Retinal pigment epithelial cell (primary cell): Measurements from ENCODE around the gene TESMIN.

Experiments
- DNase-seq: peaks from one replicate; pipeline ENCODE4 v3.0.0-alpha.2; 2010; ENCODE audit warnings: low read depth
- H3K4me3 ChIP-seq: 2 replicates; pipeline ENCODE4 v1.5.1; 2011; ENCODE audit warnings: mild to moderate bottlenecking, low read length, control low read depth, moderate library complexity
- CTCF ChIP-seq: conservative IDR thresholded peaks from 2 replicates; pipeline ENCODE4 v1.5.1; 2011; ENCODE audit warnings: low read depth, low read length, control low read depth, inconsistent platforms

The TESMIN gene

DNA sequence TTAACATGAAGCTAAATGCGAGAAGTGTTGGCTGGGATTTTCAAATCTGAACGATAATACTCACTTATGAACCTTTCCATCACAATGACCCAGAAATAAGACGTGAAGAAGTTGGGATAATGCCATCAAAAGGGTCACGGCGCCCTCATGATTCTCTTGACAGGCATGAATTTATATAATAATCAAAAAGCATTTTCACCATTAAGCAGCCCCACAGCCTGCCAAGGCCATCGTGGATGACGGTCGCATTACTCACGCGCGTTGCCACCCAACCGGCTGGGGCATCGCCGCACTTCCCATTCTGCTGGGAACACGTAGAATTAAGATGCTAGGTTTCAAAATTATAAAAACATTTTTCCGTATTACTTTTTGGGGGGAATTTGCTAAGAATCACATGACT is 85.9 kb downstream of the TESMIN start:
- TF ChIP-seq CTCF: no peak
- H3K4me3 ChIP-seq: no peak overlapping the region
- no peak for DNase-seq

DNA sequence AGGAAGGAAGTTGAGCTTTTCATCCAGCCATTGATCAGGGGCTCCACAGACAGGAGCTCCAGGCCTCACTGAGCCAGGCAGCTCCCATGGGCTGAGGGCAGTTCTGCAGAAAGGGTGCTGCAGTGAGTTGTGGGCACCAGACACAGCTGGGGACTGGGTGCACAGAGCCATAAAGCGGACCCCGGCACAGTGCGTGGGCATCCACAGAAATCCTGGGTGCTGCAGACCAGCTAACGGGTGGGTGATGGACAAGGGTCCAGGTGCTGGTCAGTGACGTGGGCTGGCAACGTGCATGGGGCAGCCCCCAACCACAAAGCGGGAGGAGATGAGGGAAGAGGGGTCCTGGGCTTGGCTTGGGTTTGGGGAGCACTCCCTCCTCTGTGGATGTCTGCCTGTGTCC is 86.4 kb downstream of the TESMIN start:
- no peak for TF ChIP-seq CTCF
- no peak for DNase-seq
- no peak overlapping the region for H3K4me3 ChIP-seq

GRCh38 chr11:68664141-68664540 is 87.2 kb downstream of the TESMIN start:
- no peak overlapping the region for H3K4me3 ChIP-seq
- TF ChIP-seq CTCF: no peak
- DNase-seq: no peak

DNA sequence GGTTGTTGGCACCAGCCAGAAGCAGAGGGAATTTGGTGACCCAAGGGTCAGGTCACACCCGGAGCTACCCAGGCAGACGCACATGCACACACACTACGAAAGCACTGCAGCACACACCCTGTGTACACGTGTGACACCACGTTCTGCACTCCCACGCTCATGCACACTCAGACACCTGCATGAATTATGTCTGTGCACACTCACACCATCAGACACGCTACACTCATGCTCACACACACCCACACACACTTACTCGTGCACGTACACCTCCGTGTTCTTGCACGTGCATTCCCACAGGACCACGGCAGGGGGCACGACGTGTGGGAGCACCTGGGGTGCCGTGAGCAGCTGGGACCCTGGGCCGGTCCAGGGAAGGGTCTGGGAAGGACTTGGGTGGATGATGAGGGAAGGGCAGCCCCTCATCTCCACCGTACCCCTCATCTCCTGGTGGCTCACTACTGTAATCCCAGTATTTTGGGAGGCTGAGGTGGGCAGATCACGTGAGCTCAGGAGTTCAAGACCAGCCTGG is 87.8 kb downstream of the TESMIN start:
- H3K4me3 ChIP-seq: no peak overlapping the region
- DNase-seq: no peak
- TF ChIP-seq CTCF: no peak

DNA sequence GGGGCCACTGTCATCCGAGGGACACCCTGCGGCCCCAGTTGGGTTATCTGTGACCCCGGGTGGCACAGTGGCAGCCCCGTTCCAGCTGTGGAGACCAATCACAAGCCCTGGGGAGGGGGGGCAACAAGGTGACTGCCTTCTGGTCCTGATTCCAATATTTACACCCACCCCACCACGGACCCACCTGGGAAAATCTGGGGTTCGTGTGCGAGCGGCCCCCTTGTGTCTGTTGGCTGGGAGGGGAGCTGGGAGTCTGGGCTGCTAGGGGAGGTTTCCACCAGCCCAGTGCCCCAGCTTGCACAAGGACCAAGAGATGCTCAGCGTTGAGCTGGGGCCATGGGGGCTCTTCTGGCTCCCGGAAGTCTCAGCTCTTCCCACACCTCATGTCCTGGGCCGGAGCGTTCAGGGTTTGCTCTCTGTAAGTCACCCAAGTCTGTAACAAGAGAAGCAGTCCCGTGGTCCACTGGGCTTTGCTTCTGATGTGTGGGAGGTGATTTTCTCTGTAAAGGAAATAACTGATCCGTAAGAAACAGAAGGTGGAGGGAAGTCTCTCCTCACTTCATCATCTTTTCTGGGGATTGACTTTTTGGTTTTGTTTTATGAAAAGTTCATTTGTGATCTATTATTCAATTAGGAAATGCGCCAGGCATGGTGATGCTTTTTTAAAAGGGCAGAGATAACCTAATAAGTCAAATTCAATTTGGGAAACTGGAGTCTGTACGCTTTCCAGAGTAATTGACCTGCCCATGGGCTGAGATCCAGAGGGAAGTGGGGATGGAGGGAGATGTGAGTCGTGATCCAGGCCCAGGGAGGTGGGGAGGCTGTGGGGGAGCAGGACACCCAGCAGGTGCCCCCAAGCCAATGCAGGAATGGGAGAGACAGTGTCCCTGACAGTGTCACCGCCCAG is 89.4 kb downstream of the TESMIN start:
- TF ChIP-seq CTCF: no peak
- no peak overlapping the region for H3K4me3 ChIP-seq
- no peak for DNase-seq

DNA sequence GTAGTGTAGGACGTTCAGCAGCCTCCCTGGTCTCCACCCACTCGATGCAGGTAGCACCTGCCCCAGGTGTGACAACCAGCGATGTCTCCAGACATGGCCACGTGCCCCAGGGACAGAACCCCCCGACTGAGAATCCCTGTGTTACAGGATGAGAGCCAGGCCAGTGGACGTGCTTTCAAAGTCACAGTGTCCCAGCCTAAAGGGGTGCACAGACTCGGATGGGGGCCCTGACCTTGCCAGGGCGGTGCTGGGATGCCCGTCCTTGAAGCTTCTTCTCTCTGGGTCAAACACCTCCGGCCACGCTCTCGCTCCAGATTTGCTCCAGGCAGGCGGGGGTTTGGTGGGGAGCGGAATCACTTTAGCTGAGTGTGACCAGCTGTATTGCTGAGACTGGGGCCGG is 90.3 kb downstream of the TESMIN start:
- no peak for DNase-seq
- TF ChIP-seq CTCF: no peak
- H3K4me3 ChIP-seq: no peak overlapping the region

- TF ChIP-seq CTCF: no peak
- H3K4me3 ChIP-seq: no peak overlapping the region
- DNase-seq: no peak
Measured at GRCh38 chr11:68660066-68660810, 91.1 kb downstream of the TESMIN start.
